H1 (cell line): Measurements from ENCODE around the gene TRA2A.

ENCODE experiments used
- CBX8 ChIP-seq: fragments of 300-800, 300-1000 bp; sonication (generic); IDR thresholded peaks from 2 replicates; pipeline ENCODE4 v1.7.1; 2016; ENCODE audit warnings: low read depth, low read length, borderline replicate concordance
- CEBPB ChIP-seq: IDR thresholded peaks from 2 replicates; pipeline ENCODE4 v1.6.1; 2012; ENCODE audit warnings: low read depth, low read length
- POLR2A ChIP-seq, 2 experiments: IDR thresholded peaks; 1 replicate in 1 of 2; 2 replicates in 1 of 2; pipeline ENCODE4 v1.6.1; 2011; ENCODE audit warnings: low read depth in 2 of 2, low read length in 2 of 2, mild to moderate bottlenecking in 2 of 2; ENCODE audit errors: control extremely low read depth in 1 of 2
- SIN3A ChIP-seq, 2 experiments: IDR thresholded peaks in 1 of 2; conservative IDR thresholded peaks in 1 of 2; 2 replicates each; pipeline ENCODE4 v1.6.1; 2011 to 2012; ENCODE audit warnings: low read length in 2 of 2, improper control_type of control experiment in 1 of 2, low read depth in 1 of 2, mild to moderate bottlenecking in 1 of 2
- SP1 ChIP-seq: IDR thresholded peaks from 2 replicates; pipeline ENCODE4 v1.6.1; 2011; ENCODE audit warnings: low read depth, low read length
- SRF ChIP-seq: IDR thresholded peaks from 2 replicates; pipeline ENCODE4 v1.6.1; 2011; ENCODE audit warnings: mild to moderate bottlenecking, low read depth, low read length, moderate library complexity
- YY1 ChIP-seq: IDR thresholded peaks from 2 replicates; pipeline ENCODE4 v1.6.1; 2011; ENCODE audit warnings: low read depth, mild to moderate bottlenecking, low read length
- TF ChIP-seq, protein P1 (sequence below), 3 experiments: IDR thresholded peaks; 1 replicate in 2 of 3; 2 replicates in 1 of 3; pipeline versions ENCODE4 v1.5.1 to v1.6.1; 2011; ENCODE audit warnings: low read length in 3 of 3, mild to moderate bottlenecking in 3 of 3, inconsistent platforms in 2 of 3, low read depth in 1 of 3, moderate library complexity in 1 of 3; ENCODE audit not compliant: insufficient read depth in 1 of 3; ENCODE audit errors: control extremely low read depth in 1 of 3

DNA sequence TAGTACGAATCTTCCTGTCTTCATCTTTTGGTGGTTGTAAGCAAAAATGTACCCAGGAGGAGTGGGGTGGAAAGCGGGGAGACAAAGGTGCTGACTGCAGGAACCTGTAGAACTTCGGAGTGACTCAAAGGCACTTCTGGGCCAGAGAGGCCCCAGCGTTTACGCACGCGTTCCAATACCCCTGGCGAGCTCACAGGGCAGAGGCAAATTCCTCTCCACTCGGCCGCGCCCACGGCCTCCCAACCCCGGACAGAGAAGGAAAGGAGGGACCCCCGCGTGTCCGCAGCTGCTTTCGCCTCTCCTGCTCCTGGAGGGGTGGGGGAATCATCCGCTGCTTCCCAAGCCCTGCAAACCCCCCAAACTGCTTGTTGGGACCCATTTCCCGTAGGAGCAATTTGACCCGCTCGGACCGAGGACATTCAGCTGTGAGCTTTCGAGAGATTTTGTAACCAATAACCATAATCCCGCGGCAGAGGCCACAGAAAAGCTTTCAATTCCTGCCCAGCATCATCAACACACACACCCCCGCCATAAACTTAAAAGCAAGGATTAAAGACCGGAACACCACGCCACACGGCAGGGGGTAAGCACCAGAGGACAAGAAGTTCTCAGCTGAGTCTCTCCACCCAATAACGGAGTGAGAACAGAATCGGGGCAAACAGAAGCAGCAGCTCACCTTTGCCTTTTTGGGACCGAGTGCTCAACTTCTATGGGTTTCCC, 63.8 kb downstream of the TRA2A start:
- no peak for TF ChIP-seq SP1
- TF ChIP-seq SIN3A (conservative IDR thresholded peaks at IDR 0.05 in 1 of 2, IDR thresholded peaks at IDR 0.05 in 1 of 2; ENCODE audit: low read depth in 1 of 2, low read length in 2 of 2), result peak in 1 of 2 experiments; percentile 63; a peak in 1 of 4 replicates
- TF ChIP-seq, protein P1, sequence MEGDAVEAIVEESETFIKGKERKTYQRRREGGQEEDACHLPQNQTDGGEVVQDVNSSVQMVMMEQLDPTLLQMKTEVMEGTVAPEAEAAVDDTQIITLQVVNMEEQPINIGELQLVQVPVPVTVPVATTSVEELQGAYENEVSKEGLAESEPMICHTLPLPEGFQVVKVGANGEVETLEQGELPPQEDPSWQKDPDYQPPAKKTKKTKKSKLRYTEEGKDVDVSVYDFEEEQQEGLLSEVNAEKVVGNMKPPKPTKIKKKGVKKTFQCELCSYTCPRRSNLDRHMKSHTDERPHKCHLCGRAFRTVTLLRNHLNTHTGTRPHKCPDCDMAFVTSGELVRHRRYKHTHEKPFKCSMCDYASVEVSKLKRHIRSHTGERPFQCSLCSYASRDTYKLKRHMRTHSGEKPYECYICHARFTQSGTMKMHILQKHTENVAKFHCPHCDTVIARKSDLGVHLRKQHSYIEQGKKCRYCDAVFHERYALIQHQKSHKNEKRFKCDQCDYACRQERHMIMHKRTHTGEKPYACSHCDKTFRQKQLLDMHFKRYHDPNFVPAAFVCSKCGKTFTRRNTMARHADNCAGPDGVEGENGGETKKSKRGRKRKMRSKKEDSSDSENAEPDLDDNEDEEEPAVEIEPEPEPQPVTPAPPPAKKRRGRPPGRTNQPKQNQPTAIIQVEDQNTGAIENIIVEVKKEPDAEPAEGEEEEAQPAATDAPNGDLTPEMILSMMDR (IDR thresholded peaks at IDR 0.05; ENCODE audit: control extremely low read depth in 1 of 3, insufficient read depth in 1 of 3, low read depth in 1 of 3, low read length in 3 of 3), result 0 out of 4 replicates have a peak, but pooled peaks of 1 of the 3 experiments have one; percentile 1
- peak in 1 of 2 experiments; percentile 49; a peak in 2 of 3 replicates for TF ChIP-seq POLR2A (IDR thresholded peaks at IDR 0.05; ENCODE audit: control extremely low read depth in 1 of 2, low read depth in 2 of 2, low read length in 2 of 2)
- no peak for TF ChIP-seq SRF
- TF ChIP-seq CEBPB, result no peak
- no peak for TF ChIP-seq CBX8
- no peak for TF ChIP-seq YY1
